Osteoblast (primary cell): ENCODE data around the gene NDUFAF7. TPM values are rescaled to one million over a fixed set of nuclear protein-coding genes. Genes with fewer than 3 reads are reported as not detected.

Source experiments
- DNase-seq: peaks from one replicate; pipeline ENCODE4 v3.0.0; 2011; ENCODE audit warnings: low spot score, mixed read lengths; ENCODE audit not compliant: insufficient read length; ENCODE audit errors: missing footprints
- H2AFZ ChIP-seq: 2 replicates; pipeline ENCODE4 v1.6.0; 2011; ENCODE audit warnings: mild to moderate bottlenecking, low read length
- H3K27ac ChIP-seq: 2 replicates; pipeline ENCODE4 v1.5.1; 2011; ENCODE audit warnings: mild to moderate bottlenecking, low read depth, low read length, moderate library complexity
- H3K27me3 ChIP-seq: 2 replicates; pipeline ENCODE4 v1.6.0; 2012; ENCODE audit warnings: mild to moderate bottlenecking, control low read depth, inconsistent platforms, low read length, moderate library complexity; ENCODE audit not compliant: insufficient read depth
- H3K36me3 ChIP-seq: 2 replicates; pipeline ENCODE4 v1.5.1; 2011; ENCODE audit warnings: mild to moderate bottlenecking, low read length, control low read depth, moderate library complexity; ENCODE audit not compliant: insufficient read depth
- H3K4me1 ChIP-seq: 2 replicates; pipeline ENCODE4 v1.5.1; 2011; ENCODE audit warnings: mild to moderate bottlenecking, low read length, control low read depth, moderate library complexity; ENCODE audit not compliant: insufficient read depth
- H3K4me2 ChIP-seq: 2 replicates; pipeline ENCODE4 v1.6.0; 2011; ENCODE audit warnings: mild to moderate bottlenecking, low read length; ENCODE audit not compliant: insufficient read depth
- H3K4me3 ChIP-seq: fragments of 200-600 bp; sonication (generic); 3 replicates; pipeline ENCODE4 v1.5.1; 2012; ENCODE audit warnings: mild to moderate bottlenecking, low read length, inconsistent platforms; ENCODE audit not compliant: insufficient read depth
- H3K79me2 ChIP-seq: 2 replicates; pipeline ENCODE4 v1.6.0; 2012; ENCODE audit warnings: mild to moderate bottlenecking, low read length, control low read depth, inconsistent platforms; ENCODE audit not compliant: insufficient read depth
- H3K9me3 ChIP-seq: 2 replicates; pipeline ENCODE4 v1.5.1; 2011; ENCODE audit warnings: low read depth, low read length, control low read depth
- H4K20me1 ChIP-seq: 2 replicates; pipeline ENCODE4 v1.6.0; 2012; ENCODE audit warnings: mild to moderate bottlenecking, low read length, control low read depth; ENCODE audit not compliant: insufficient read depth
- total RNA-seq: library from RNA; depleted of rRNA; stranded (reverse); fragments of >200 nt; gene quantifications from 2 replicates; pipeline ENCODE4 v1.2.3, GENCODE V29; 2012
- TF ChIP-seq, protein P1 (sequence below): IDR thresholded peaks from 2 replicates; pipeline ENCODE4 v1.5.1; 2011; ENCODE audit warnings: mild to moderate bottlenecking, low read depth, low read length, moderate library complexity; ENCODE audit errors: extremely low read depth

NDUFAF7 gene
- total RNA-seq, 1 donor, result 16.6 TPM

DNA sequence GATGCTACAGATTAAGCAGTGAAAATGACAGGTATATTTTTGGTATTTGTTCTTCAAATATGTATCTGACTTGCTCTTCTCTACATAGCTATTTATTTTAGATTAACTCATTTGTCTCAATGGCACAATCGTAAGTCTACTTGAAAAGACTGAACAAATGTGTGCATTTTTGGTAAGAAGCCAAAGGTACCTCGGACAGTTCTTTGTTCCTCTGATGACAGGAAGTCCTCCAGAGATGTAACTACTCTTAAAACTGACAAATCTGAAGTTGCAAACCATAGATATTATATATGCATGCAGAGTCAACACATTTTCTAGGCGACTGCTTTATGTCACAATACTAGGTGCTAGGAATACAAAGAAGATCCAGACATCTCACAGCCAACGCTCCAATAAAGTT lies 36.7 kb downstream of the NDUFAF7 start:
- H3K27ac ChIP-seq, result no peak overlapping the region
- H3K4me3 ChIP-seq, result no peak overlapping the region
- no peaks in the 10 kb centered on the region for H3K79me2 ChIP-seq
- no peak for DNase-seq
- H3K4me1 ChIP-seq, result no peaks in the 10 kb centered on the region
- no peaks in the 10 kb centered on the region for H3K27me3 ChIP-seq
- H3K9me3 ChIP-seq, result no peaks in the 10 kb centered on the region
- no peaks in the 10 kb centered on the region for H4K20me1 ChIP-seq
- peaks cover 57% of the 10 kb centered on the region for H3K36me3 ChIP-seq
- TF ChIP-seq, protein P1, sequence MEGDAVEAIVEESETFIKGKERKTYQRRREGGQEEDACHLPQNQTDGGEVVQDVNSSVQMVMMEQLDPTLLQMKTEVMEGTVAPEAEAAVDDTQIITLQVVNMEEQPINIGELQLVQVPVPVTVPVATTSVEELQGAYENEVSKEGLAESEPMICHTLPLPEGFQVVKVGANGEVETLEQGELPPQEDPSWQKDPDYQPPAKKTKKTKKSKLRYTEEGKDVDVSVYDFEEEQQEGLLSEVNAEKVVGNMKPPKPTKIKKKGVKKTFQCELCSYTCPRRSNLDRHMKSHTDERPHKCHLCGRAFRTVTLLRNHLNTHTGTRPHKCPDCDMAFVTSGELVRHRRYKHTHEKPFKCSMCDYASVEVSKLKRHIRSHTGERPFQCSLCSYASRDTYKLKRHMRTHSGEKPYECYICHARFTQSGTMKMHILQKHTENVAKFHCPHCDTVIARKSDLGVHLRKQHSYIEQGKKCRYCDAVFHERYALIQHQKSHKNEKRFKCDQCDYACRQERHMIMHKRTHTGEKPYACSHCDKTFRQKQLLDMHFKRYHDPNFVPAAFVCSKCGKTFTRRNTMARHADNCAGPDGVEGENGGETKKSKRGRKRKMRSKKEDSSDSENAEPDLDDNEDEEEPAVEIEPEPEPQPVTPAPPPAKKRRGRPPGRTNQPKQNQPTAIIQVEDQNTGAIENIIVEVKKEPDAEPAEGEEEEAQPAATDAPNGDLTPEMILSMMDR, result no peak
- no peak overlapping the region for H2AFZ ChIP-seq
- no peak overlapping the region for H3K4me2 ChIP-seq

DNA sequence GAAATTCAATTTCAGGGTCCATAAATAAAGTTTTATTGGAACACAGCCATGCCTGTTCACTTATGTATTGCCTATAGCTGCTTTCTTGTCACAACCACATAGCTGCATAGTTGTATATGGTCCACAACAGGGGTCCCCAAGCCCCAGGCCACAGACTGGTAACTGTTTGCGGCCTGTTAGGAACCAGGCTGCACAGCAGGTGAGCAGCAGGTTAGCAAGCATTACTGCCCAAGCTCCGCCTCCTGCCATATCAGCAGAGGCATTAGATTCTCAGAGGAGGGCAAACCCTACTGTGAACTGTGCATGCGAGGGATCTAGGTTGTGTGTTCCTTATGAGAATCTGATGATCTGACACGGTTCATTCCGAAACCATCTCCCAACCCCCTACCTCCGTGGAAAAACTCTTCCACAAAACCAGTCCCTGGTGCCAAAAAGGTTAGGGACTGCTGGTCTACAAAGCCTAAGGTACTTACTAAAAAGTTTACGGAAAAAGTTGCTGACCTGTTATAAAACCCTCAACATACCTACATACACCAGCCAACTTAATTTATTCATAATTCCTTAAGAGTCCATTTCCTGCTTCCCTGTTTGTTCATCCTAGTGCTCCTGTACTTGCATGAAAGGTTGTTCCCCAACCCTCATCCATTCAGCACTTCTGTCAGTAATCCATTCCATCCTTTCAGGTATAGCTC lies 40.1 kb downstream of the NDUFAF7 start:
- Histone ChIP-seq H3K27ac (no peak overlapping the region), H3K79me2 (no peaks in the 10 kb centered on the region), H3K4me1 (peaks cover 3% of the 10 kb centered on the region), H3K4me2 (no peak overlapping the region), H3K4me3 (no peak overlapping the region), H2AFZ (no peak overlapping the region), H4K20me1 (no peaks in the 10 kb centered on the region), H3K36me3 (peaks cover 72% of the 10 kb centered on the region), H3K9me3 (no peaks in the 10 kb centered on the region), H3K27me3 (no peaks in the 10 kb centered on the region)
- TF ChIP-seq, protein P1, result no peak
- DNase-seq, result no peak

DNA sequence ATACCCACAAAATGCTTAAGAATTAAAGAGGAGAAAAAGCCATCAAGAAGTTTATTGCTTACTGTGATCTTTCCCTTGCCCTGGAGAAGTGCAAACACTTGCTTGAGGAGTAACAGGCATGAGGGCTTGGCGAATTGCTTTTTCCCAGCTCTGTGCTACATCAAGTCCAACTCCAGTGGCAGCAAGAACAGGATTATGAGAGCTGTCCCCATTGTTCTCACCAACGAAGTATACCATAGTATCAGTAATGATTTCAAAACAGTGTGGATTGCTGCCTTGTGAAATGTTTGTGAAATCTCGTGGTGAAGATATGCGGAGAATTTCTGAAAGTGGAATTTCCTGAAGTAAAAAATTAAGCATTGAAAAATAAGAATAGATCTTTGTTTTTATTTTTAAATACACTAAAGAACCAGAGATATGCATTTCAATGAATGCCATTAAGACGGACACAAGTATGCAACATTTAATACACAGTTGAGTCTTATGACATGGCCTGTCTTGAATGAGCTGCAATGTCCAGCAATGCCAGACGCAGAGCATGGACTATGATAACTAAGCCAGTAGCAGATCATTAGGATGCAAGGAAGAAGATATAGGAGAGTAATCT lies 43.0 kb downstream of the NDUFAF7 start:
- Histone ChIP-seq H3K4me3 (no peak overlapping the region), H3K4me1 (peaks cover 3% of the 10 kb centered on the region), H3K27me3 (no peaks in the 10 kb centered on the region), H3K79me2 (no peaks in the 10 kb centered on the region), H2AFZ (no peak overlapping the region), H3K27ac (no peak overlapping the region), H3K36me3 (peaks cover 70% of the 10 kb centered on the region), H3K4me2 (no peak overlapping the region), H3K9me3 (no peaks in the 10 kb centered on the region), H4K20me1 (no peaks in the 10 kb centered on the region)
- no peak for DNase-seq
- TF ChIP-seq, protein P1, result no peak

- H3K4me2 ChIP-seq, result no peak overlapping the region
- TF ChIP-seq, protein P1, result no peak
- no peak overlapping the region for H3K4me3 ChIP-seq
- no peaks in the 10 kb centered on the region for H4K20me1 ChIP-seq
- H3K27me3 ChIP-seq, result no peaks in the 10 kb centered on the region
- H3K79me2 ChIP-seq, result no peaks in the 10 kb centered on the region
- no peak for DNase-seq
- no peaks in the 10 kb centered on the region for H3K9me3 ChIP-seq
- H3K4me1 ChIP-seq, result peaks cover 3% of the 10 kb centered on the region
- peaks cover 65% of the 10 kb centered on the region for H3K36me3 ChIP-seq
- no peak overlapping the region for H2AFZ ChIP-seq
- no peak overlapping the region for H3K27ac ChIP-seq
Measured at GRCh38 chr2:37276291-37276690, 44.8 kb downstream of the NDUFAF7 start.
